Left ventricle myocardium inferior (tissue), 1 donor: Measurements from ENCODE around the gene DRD1. TPM values are rescaled to one million over a fixed set of nuclear protein-coding genes. Genes with fewer than 3 reads are reported as not detected.

Experiments used
- DNase-seq: peaks from one replicate; pipeline ENCODE4 v3.0.0-alpha.2; 2020
- H3K27ac ChIP-seq: fragments of 200-600 bp; replicated peaks from 2 replicates; pipeline ENCODE4 v1.8.0; 2021
- H3K27me3 ChIP-seq: fragments of 200-600 bp; 2 replicates; pipeline ENCODE4 v1.8.0; 2021; ENCODE audit warnings: low read depth
- H3K36me3 ChIP-seq: fragments of 200-600 bp; 2 replicates; pipeline ENCODE4 v1.8.0; 2021
- H3K4me1 ChIP-seq: fragments of 200-600 bp; 2 replicates; pipeline ENCODE4 v1.8.0; 2021
- H3K4me3 ChIP-seq: fragments of 200-600 bp; 2 replicates; pipeline ENCODE4 v1.8.0; 2021; ENCODE audit warnings: mild to moderate bottlenecking, moderate library complexity
- H3K9me3 ChIP-seq: fragments of 200-600 bp; replicated peaks from 2 replicates; pipeline ENCODE4 v1.8.0; 2021
- CTCF ChIP-seq: fragments of 200-600 bp; IDR thresholded peaks from 2 replicates; pipeline ENCODE4 v1.8.0; 2021; ENCODE audit warnings: antibody characterized with exemption, mild to moderate bottlenecking, borderline replicate concordance
- intact Hi-C: fragments of 100-400 bp; cut with micrococcal nuclease; formaldehyde crosslinking; loops from one replicate; pipeline ENCODE4 v1.11.0; 2022
- long read RNA-seq: library from polyadenylated mRNA; unstranded; transcript quantifications from one replicate; pipeline ENCODE4 v2.0.0, GENCODE V29; 2021
- total RNA-seq: library from RNA; stranded (reverse); fragmentation: NEBNext Ultra II Directional; extraction: Animal tissue kit (Norgen Biotek cat#: 25700); gene quantifications from one replicate; pipeline ENCODE4 v1.2.1, GENCODE V29; 2021
- donor health status: DM: no; HTN: yes; CAD: no; lungs with severe emphysema.

DRD1 gene
- not detected for total RNA-seq
- long read RNA-seq = 0 reads

- H3K36me3 ChIP-seq = no peaks in the 10 kb centered on the region
- H3K4me3 ChIP-seq = peak within 1 kb of the TSS; percentile 42
- intact Hi-C loops = loop anchor here (5.0 kb wide), 1 partner anchor 492 kb away; no protein-coding TSS in a partner anchor
- H3K4me1 ChIP-seq = peaks cover 15% of the 10 kb centered on the region
- H3K27me3 ChIP-seq = peaks cover 100% of the 10 kb centered on the region
- H3K27ac ChIP-seq = no peak within 1 kb of the TSS
- H3K9me3 ChIP-seq = no peaks in the 10 kb centered on the region
- DNase-seq = no peak
- peak; percentile 77 for TF ChIP-seq CTCF
Measured at GRCh38 chr5:175444060-175444904, at the start of gene DRD1. Gene DRD1, minus strand, starts transcription at chr5:175444182. Its CDS starts 1,083 bp downstream, at chr5:175443099.

- Histone ChIP-seq H3K36me3 (peaks cover 56% of the 10 kb centered on the region), H3K9me3 (no peaks in the 10 kb centered on the region), H3K4me1 (no peaks in the 10 kb centered on the region), H3K27me3 (no peaks in the 10 kb centered on the region), H3K4me3 (no peak overlapping the region), H3K27ac (no peak overlapping the region)
- no peak for TF ChIP-seq CTCF
- intact Hi-C loops = no loop called here
- DNase-seq = no peak
Measured at GRCh38 chr5:175493726-175494125, 49.7 kb upstream of the DRD1 start.

- no peak for DNase-seq
- no peaks in the 10 kb centered on the region for H3K27me3 ChIP-seq
- no peaks in the 10 kb centered on the region for H3K9me3 ChIP-seq
- peaks cover 3% of the 10 kb centered on the region for H3K4me1 ChIP-seq
- peaks cover 51% of the 10 kb centered on the region for H3K36me3 ChIP-seq
- intact Hi-C loops = no loop called here
- no peak overlapping the region for H3K4me3 ChIP-seq
- no peak overlapping the region for H3K27ac ChIP-seq
- TF ChIP-seq CTCF = no peak
Measured at GRCh38 chr5:175493260-175493659, 49.3 kb upstream of the DRD1 start.

- Histone ChIP-seq H3K4me1 (peaks cover 18% of the 10 kb centered on the region), H3K4me3 (no peak overlapping the region), H3K36me3 (peaks cover 40% of the 10 kb centered on the region), H3K27me3 (no peaks in the 10 kb centered on the region), H3K9me3 (no peaks in the 10 kb centered on the region), H3K27ac (no peak overlapping the region)
- intact Hi-C loops = no loop called here
- TF ChIP-seq CTCF = no peak
- DNase-seq = no peak
Measured at GRCh38 chr5:175491223-175491622, 47.2 kb upstream of the DRD1 start.

- TF ChIP-seq CTCF = no peak
- H3K4me3 ChIP-seq = no peak overlapping the region
- peaks cover 36% of the 10 kb centered on the region for H3K36me3 ChIP-seq
- no peaks in the 10 kb centered on the region for H3K27me3 ChIP-seq
- no peaks in the 10 kb centered on the region for H3K9me3 ChIP-seq
- H3K27ac ChIP-seq = no peak overlapping the region
- peaks cover 18% of the 10 kb centered on the region for H3K4me1 ChIP-seq
- intact Hi-C loops = no loop called here
- no peak for DNase-seq
Measured at GRCh38 chr5:175489693-175490443, 45.9 kb upstream of the DRD1 start.
